ENCODE measurements around the gene SLC15A5.

SLC15A5 gene

DNA sequence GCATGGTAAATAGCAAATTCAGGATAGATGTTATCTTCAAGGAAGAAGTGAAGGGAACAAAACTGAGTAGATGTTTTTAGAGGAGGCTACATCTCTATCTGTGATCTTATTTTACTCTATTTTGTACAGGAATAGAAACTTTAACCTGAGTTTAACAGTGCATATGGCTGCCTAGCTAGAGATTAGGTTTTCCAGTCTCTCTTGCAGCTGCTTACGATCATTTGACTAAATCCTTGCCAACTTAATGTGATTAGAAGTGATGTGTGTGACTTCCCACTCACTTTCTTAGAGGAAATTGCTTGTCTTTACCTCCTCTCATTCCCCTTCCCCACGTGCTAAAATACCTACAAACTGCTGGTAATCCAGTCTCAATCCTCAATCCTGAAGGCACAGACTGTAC, 26.5 kb upstream of the SLC15A5 start:
- Histone ChIP-seq H3K27ac (ENCODE audit: low read depth, low read length) (no peak overlapping the region), H2BK5ac (ENCODE audit: low read depth, low read length, poor library complexity) (no peak overlapping the region), H3K4ac (ENCODE audit: low read depth, low read length) (no peak overlapping the region), H4K12ac (ENCODE audit: low read depth, low read length) (no peak overlapping the region), H3K9ac (ENCODE audit: low read length) (no peak overlapping the region), H2AK5ac (ENCODE audit: low read length) (no peak overlapping the region), H4K91ac (ENCODE audit: low read depth, low read length) (no peak overlapping the region), H4K8ac (ENCODE audit: low read depth, low read length) (no peak overlapping the region), H3K14ac (ENCODE audit: low read length) (no peak overlapping the region), H3K4me2 (ENCODE audit: low read length) (no peak overlapping the region), H3K18ac (ENCODE audit: low read length) (no peak overlapping the region), H2BK120ac (ENCODE audit: insufficient read depth, low read length, poor library complexity) (no peak overlapping the region), H3K9me3 (ENCODE audit: insufficient read depth, low read depth, low read length) (peaks cover 1% of the 10 kb centered on the region), H3K36me3 (ENCODE audit: control insufficient read depth in 1 of 2, insufficient read depth in 2 of 2, low read length in 2 of 2) (no peaks in the 10 kb centered on the region), H2AFZ (ENCODE audit: insufficient read depth, low read length, poor library complexity) (no peak overlapping the region), H3K27me3 (ENCODE audit: insufficient read depth, low read length) (no peaks in the 10 kb centered on the region), H3K79me2 (ENCODE audit: control insufficient read depth, insufficient read depth, low read length, poor library complexity) (no peaks in the 10 kb centered on the region), H2BK12ac (ENCODE audit: low read length) (no peak overlapping the region), H3K79me1 (ENCODE audit: low read length) (no peaks in the 10 kb centered on the region), H3K23ac (ENCODE audit: low read length) (no peak overlapping the region), H3K4me1 (ENCODE audit: control insufficient read depth in 1 of 2, insufficient read depth in 2 of 2, low read length in 2 of 2) (no peaks in the 10 kb centered on the region), H3K4me3 (ENCODE audit: low read depth, low read length) (no peak overlapping the region)
- DNase-seq, result peak; percentile 7 to 26
- no CpG with 5 or more reads among the region's 2 CpGs for WGBS (ENCODE audit: extremely low coverage, insufficient coverage, insufficient read length)

DNA sequence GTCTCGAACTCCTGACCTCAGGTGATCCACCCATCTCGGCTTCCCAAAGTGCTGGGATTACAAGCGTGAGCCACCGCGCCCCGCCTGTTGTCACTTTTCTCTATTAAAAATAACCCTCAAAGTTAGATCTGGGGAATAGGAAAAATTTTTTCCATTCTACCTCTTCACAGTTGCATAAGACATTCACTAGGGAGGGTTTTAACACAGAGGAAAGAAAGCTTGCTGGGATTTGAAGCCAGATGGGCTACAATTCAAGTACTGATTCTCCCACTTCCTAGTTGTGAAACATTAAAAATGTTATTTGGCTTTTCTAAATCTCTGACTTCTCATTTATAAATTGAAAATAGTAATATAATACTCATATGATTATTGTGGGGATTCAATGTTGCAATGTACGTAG, 23.3 kb upstream of the SLC15A5 start:
- H3K4me3 ChIP-seq (ENCODE audit: low read depth, low read length), result no peak overlapping the region
- H3K79me1 ChIP-seq (ENCODE audit: low read length), result no peaks in the 10 kb centered on the region
- no peak for DNase-seq
- H3K27me3 ChIP-seq (ENCODE audit: insufficient read depth, low read length), result no peaks in the 10 kb centered on the region
- no peak overlapping the region for H2AK5ac ChIP-seq (ENCODE audit: low read length)
- no peak overlapping the region for H2BK12ac ChIP-seq (ENCODE audit: low read length)
- H2BK5ac ChIP-seq (ENCODE audit: low read depth, low read length, poor library complexity), result no peak overlapping the region
- no peak overlapping the region for H3K9ac ChIP-seq (ENCODE audit: low read length)
- H2BK120ac ChIP-seq (ENCODE audit: insufficient read depth, low read length, poor library complexity), result no peak overlapping the region
- no peak overlapping the region for H3K4ac ChIP-seq (ENCODE audit: low read depth, low read length)
- H3K23ac ChIP-seq (ENCODE audit: low read length), result no peak overlapping the region
- no peaks in the 10 kb centered on the region for H3K79me2 ChIP-seq (ENCODE audit: control insufficient read depth, insufficient read depth, low read length, poor library complexity)
- no peak overlapping the region for H3K14ac ChIP-seq (ENCODE audit: low read length)
- H4K8ac ChIP-seq (ENCODE audit: low read depth, low read length), result no peak overlapping the region
- H2AFZ ChIP-seq (ENCODE audit: insufficient read depth, low read length, poor library complexity), result no peak overlapping the region
- H4K12ac ChIP-seq (ENCODE audit: low read depth, low read length), result no peak overlapping the region
- no peak overlapping the region for H3K4me2 ChIP-seq (ENCODE audit: low read length)
- H3K4me1 ChIP-seq (ENCODE audit: control insufficient read depth in 1 of 2, insufficient read depth in 2 of 2, low read length in 2 of 2), result no peaks in the 10 kb centered on the region
- no peak overlapping the region for H4K91ac ChIP-seq (ENCODE audit: low read depth, low read length)
- no peaks in the 10 kb centered on the region for H3K36me3 ChIP-seq (ENCODE audit: control insufficient read depth in 1 of 2, insufficient read depth in 2 of 2, low read length in 2 of 2)
- no peak overlapping the region for H3K18ac ChIP-seq (ENCODE audit: low read length)
- H3K9me3 ChIP-seq (ENCODE audit: insufficient read depth, low read depth, low read length), result peaks cover 1% of the 10 kb centered on the region
- no peak overlapping the region for H3K27ac ChIP-seq (ENCODE audit: low read depth, low read length)
- WGBS (ENCODE audit: extremely low coverage, insufficient coverage, insufficient read length), result no CpG with 5 or more reads among the region's 7 CpGs

- Histone ChIP-seq H2AFZ (ENCODE audit: insufficient read depth, low read length, poor library complexity) (no peak overlapping the region), H2AK5ac (ENCODE audit: low read length) (no peak overlapping the region)
- no CpG with 5 or more reads among the region's 1 CpG for WGBS (ENCODE audit: extremely low coverage, insufficient coverage, insufficient read length)
These were observed 22.6 kb upstream of the SLC15A5 start for GRCh38 chr12:16300122-16300521.

DNA sequence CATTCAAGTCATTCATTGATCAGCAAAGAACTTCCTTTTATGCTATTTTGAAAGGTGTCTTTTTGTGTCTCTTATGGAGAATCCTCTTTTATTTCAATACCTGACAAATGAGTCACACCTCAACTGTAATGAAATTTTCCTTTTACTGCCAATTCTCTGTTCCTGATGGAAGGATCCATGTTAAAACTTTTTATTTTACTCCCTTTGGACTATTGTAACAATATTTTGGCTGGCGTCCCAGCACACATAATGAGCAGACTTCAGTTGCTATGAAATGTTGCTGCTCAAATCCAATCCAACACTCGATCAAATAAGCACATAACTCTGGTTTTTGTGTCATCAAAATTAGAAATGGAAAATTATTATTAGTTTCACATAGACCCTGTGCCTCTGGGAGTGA, 21.9 kb upstream of the SLC15A5 start:
- H4K12ac ChIP-seq (ENCODE audit: low read depth, low read length), result no peak overlapping the region
- H3K79me1 ChIP-seq (ENCODE audit: low read length), result no peaks in the 10 kb centered on the region
- H3K23ac ChIP-seq (ENCODE audit: low read length), result no peak overlapping the region
- no peak overlapping the region for H3K14ac ChIP-seq (ENCODE audit: low read length)
- no peak overlapping the region for H3K27ac ChIP-seq (ENCODE audit: low read depth, low read length)
- no CpG with 5 or more reads among the region's 2 CpGs for WGBS (ENCODE audit: extremely low coverage, insufficient coverage, insufficient read length)
- no peak overlapping the region for H4K8ac ChIP-seq (ENCODE audit: low read depth, low read length)
- no peak overlapping the region for H2AFZ ChIP-seq (ENCODE audit: insufficient read depth, low read length, poor library complexity)
- H2AK5ac ChIP-seq (ENCODE audit: low read length), result no peak overlapping the region
- H2BK12ac ChIP-seq (ENCODE audit: low read length), result no peak overlapping the region
- no peaks in the 10 kb centered on the region for H3K36me3 ChIP-seq (ENCODE audit: control insufficient read depth in 1 of 2, insufficient read depth in 2 of 2, low read length in 2 of 2)
- no peak overlapping the region for H3K4me2 ChIP-seq (ENCODE audit: low read length)
- no peak overlapping the region for H2BK5ac ChIP-seq (ENCODE audit: low read depth, low read length, poor library complexity)
- H3K27me3 ChIP-seq (ENCODE audit: insufficient read depth, low read length), result no peaks in the 10 kb centered on the region
- no peak overlapping the region for H4K91ac ChIP-seq (ENCODE audit: low read depth, low read length)
- H2BK120ac ChIP-seq (ENCODE audit: insufficient read depth, low read length, poor library complexity), result no peak overlapping the region
- no peak for DNase-seq
- no peak overlapping the region for H3K4me3 ChIP-seq (ENCODE audit: low read depth, low read length)
- no peak overlapping the region for H3K18ac ChIP-seq (ENCODE audit: low read length)
- peaks cover 1% of the 10 kb centered on the region for H3K9me3 ChIP-seq (ENCODE audit: insufficient read depth, low read depth, low read length)
- H3K9ac ChIP-seq (ENCODE audit: low read length), result no peak overlapping the region
- no peaks in the 10 kb centered on the region for H3K79me2 ChIP-seq (ENCODE audit: control insufficient read depth, insufficient read depth, low read length, poor library complexity)
- no peak overlapping the region for H3K4ac ChIP-seq (ENCODE audit: low read depth, low read length)
- no peaks in the 10 kb centered on the region for H3K4me1 ChIP-seq (ENCODE audit: control insufficient read depth in 1 of 2, insufficient read depth in 2 of 2, low read length in 2 of 2)

More at GRCh38 chr12:16300122-16300521, 22.6 kb upstream of the SLC15A5 start:
- no peaks in the 10 kb centered on the region for H3K27me3 ChIP-seq (ENCODE audit: insufficient read depth, low read length)
- H3K79me1 ChIP-seq (ENCODE audit: low read length), result no peaks in the 10 kb centered on the region
- H3K79me2 ChIP-seq (ENCODE audit: control insufficient read depth, insufficient read depth, low read length, poor library complexity), result no peaks in the 10 kb centered on the region
- H2BK120ac ChIP-seq (ENCODE audit: insufficient read depth, low read length, poor library complexity), result no peak overlapping the region
- H3K27ac ChIP-seq (ENCODE audit: low read depth, low read length), result no peak overlapping the region
- no peak overlapping the region for H3K9ac ChIP-seq (ENCODE audit: low read length)
- H3K14ac ChIP-seq (ENCODE audit: low read length), result no peak overlapping the region
- H3K9me3 ChIP-seq (ENCODE audit: insufficient read depth, low read depth, low read length), result peaks cover 1% of the 10 kb centered on the region
- H4K91ac ChIP-seq (ENCODE audit: low read depth, low read length), result no peak overlapping the region
- no peak overlapping the region for H3K4ac ChIP-seq (ENCODE audit: low read depth, low read length)
- H3K23ac ChIP-seq (ENCODE audit: low read length), result no peak overlapping the region
- no peaks in the 10 kb centered on the region for H3K36me3 ChIP-seq (ENCODE audit: control insufficient read depth in 1 of 2, insufficient read depth in 2 of 2, low read length in 2 of 2)
- no peak overlapping the region for H2BK5ac ChIP-seq (ENCODE audit: low read depth, low read length, poor library complexity)
- no peak overlapping the region for H2BK12ac ChIP-seq (ENCODE audit: low read length)
- no peak overlapping the region for H3K18ac ChIP-seq (ENCODE audit: low read length)
- no peak overlapping the region for H4K12ac ChIP-seq (ENCODE audit: low read depth, low read length)
- peak in 1 of 2 donors; percentile 29 for DNase-seq
- no peak overlapping the region for H3K4me2 ChIP-seq (ENCODE audit: low read length)
- no peak overlapping the region for H3K4me3 ChIP-seq (ENCODE audit: low read depth, low read length)
- H3K4me1 ChIP-seq (ENCODE audit: control insufficient read depth in 1 of 2, insufficient read depth in 2 of 2, low read length in 2 of 2), result no peaks in the 10 kb centered on the region
- no peak overlapping the region for H4K8ac ChIP-seq (ENCODE audit: low read depth, low read length)

Data from trophoblast cell (in vitro differentiated cells and primary cell).